GM12878 (cell line): ENCODE measurements around the gene DCP1B.

Experiments used
- BCL3 ChIP-seq: IDR thresholded peaks from 2 replicates; pipeline ENCODE4 v1.6.1; 2011; ENCODE audit warnings: borderline replicate concordance, low read depth, mild to moderate bottlenecking, moderate library complexity, low read length; ENCODE audit not compliant: insufficient read depth, poor library complexity, severe bottlenecking
- CBX3 ChIP-seq: fragments of 200-600 bp; sonication (generic); IDR thresholded peaks from 2 replicates; pipeline ENCODE4 v1.6.1; 2016; ENCODE audit warnings: low read depth, borderline replicate concordance
- CHD4 ChIP-seq: fragments of 200-600 bp; sonication (generic); IDR thresholded peaks from 2 replicates; pipeline ENCODE4 v1.6.1; 2016; ENCODE audit warnings: mild to moderate bottlenecking
- CREB1 ChIP-seq: IDR thresholded peaks from 2 replicates; pipeline ENCODE4 v1.6.1; 2012; ENCODE audit warnings: low read depth, mild to moderate bottlenecking, inconsistent platforms
- EZH2 ChIP-seq: IDR thresholded peaks from 2 replicates; pipeline ENCODE4 v1.6.1; 2012; ENCODE audit warnings: low read depth, mild to moderate bottlenecking, control low read depth, inconsistent platforms, low read length, borderline replicate concordance; ENCODE audit not compliant: control insufficient read depth
- HDGF ChIP-seq: fragments of 450-650 bp; IDR thresholded peaks from 2 replicates; pipeline ENCODE4 v1.6.1; 2016; ENCODE audit warnings: antibody characterized with exemption
- POLR2A ChIP-seq: IDR thresholded peaks from 2 replicates; pipeline ENCODE4 v1.6.1; 2011; ENCODE audit warnings: low read depth, mild to moderate bottlenecking, low read length
- RAD21 ChIP-seq: IDR thresholded peaks from 2 replicates; pipeline ENCODE4 v1.6.1; 2011; ENCODE audit warnings: mild to moderate bottlenecking, low read depth, low read length, moderate library complexity; ENCODE audit not compliant: insufficient read depth
- RCOR1 ChIP-seq: conservative IDR thresholded peaks from 2 replicates; pipeline ENCODE4 v1.6.1; 2012; ENCODE audit warnings: low read depth, low read length, improper control_type of control experiment
- REST ChIP-seq: IDR thresholded peaks from 2 replicates; pipeline ENCODE4 v1.6.1; 2012; ENCODE audit warnings: mild to moderate bottlenecking, low read depth, low read length
- SREBF2 ChIP-seq: IDR thresholded peaks from 2 replicates; pipeline ENCODE4 v1.6.1; 2012; ENCODE audit warnings: mild to moderate bottlenecking, low read length
- TAF1 ChIP-seq: IDR thresholded peaks from 2 replicates; pipeline ENCODE4 v1.6.1; 2011; ENCODE audit warnings: mild to moderate bottlenecking, low read depth, low read length, borderline replicate concordance
- TF ChIP-seq, protein P1 (sequence below), 3 experiments: IDR thresholded peaks in 2 of 3; conservative IDR thresholded peaks in 1 of 3; 2 replicates each; pipeline ENCODE4 v1.5.1; 2011; ENCODE audit warnings: low read depth in 3 of 3, low read length in 3 of 3, mild to moderate bottlenecking in 3 of 3, control low read depth in 2 of 3, moderate library complexity in 2 of 3, inconsistent platforms in 1 of 3, mixed read lengths in 1 of 3; ENCODE audit not compliant: control insufficient read depth in 2 of 3, insufficient read depth in 1 of 3; ENCODE audit errors: extremely low read depth in 1 of 3

DNA sequence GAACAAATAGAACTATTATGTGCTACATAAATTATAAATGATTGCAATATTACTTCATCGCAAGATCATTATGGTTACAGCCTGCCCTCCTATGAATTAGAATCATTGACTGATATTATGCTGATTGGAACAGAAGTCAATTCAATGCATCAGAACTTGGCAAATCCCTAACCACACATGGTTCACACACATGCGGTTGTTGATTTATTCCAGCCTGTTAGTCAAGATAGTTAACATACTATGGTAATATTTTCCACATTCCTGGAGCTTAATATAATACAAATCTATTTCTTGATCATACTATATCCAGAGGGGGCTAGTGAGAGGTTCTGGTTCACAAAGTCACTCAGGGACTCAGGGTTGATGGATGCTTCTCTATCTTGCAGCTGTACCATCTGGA lies 38.8 kb upstream of the DCP1B start:
- no peak for TF ChIP-seq CHD4
- TF ChIP-seq REST = no peak
- no peak for TF ChIP-seq TAF1
- TF ChIP-seq EZH2 = no peak
- TF ChIP-seq HDGF = no peak
- no peak for TF ChIP-seq RCOR1
- TF ChIP-seq POLR2A = no peak
- TF ChIP-seq CREB1 = no peak
- TF ChIP-seq, protein P1, sequence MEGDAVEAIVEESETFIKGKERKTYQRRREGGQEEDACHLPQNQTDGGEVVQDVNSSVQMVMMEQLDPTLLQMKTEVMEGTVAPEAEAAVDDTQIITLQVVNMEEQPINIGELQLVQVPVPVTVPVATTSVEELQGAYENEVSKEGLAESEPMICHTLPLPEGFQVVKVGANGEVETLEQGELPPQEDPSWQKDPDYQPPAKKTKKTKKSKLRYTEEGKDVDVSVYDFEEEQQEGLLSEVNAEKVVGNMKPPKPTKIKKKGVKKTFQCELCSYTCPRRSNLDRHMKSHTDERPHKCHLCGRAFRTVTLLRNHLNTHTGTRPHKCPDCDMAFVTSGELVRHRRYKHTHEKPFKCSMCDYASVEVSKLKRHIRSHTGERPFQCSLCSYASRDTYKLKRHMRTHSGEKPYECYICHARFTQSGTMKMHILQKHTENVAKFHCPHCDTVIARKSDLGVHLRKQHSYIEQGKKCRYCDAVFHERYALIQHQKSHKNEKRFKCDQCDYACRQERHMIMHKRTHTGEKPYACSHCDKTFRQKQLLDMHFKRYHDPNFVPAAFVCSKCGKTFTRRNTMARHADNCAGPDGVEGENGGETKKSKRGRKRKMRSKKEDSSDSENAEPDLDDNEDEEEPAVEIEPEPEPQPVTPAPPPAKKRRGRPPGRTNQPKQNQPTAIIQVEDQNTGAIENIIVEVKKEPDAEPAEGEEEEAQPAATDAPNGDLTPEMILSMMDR (IDR thresholded peaks at IDR 0.05 in 2 of 3, conservative IDR thresholded peaks at IDR 0.05 in 1 of 3; ENCODE audit: control insufficient read depth in 2 of 3, extremely low read depth in 1 of 3, insufficient read depth in 1 of 3, low read depth in 3 of 3, low read length in 3 of 3) = no peak
- no peak for TF ChIP-seq RAD21
- TF ChIP-seq BCL3 = no peak
- no peak for TF ChIP-seq SREBF2
- no peak for TF ChIP-seq CBX3
